GM12875 (cell line): Measurements from ENCODE around the gene NCKAP5.

Experiments used
- H3K4me3 ChIP-seq: one replicate; pipeline ENCODE4 v1.5.1; 2011; ENCODE audit warnings: low read depth, low read length, control low read depth
- CTCF ChIP-seq: IDR thresholded peaks from 2 replicates; pipeline ENCODE4 v1.5.1; 2011; ENCODE audit warnings: low read depth, mild to moderate bottlenecking, control low read depth, inconsistent platforms, low read length, moderate library complexity, borderline replicate concordance; ENCODE audit not compliant: insufficient read depth

Gene NCKAP5

GRCh38 chr2:132783883-132784282 lies 784.4 kb downstream of the NCKAP5 start:
- no peak overlapping the region for H3K4me3 ChIP-seq
- no peak for TF ChIP-seq CTCF

GRCh38 chr2:132782176-132782783 lies 786.0 kb downstream of the NCKAP5 start:
- no peak overlapping the region for H3K4me3 ChIP-seq
- no peak for TF ChIP-seq CTCF

GRCh38 chr2:132780651-132781050 lies 787.6 kb downstream of the NCKAP5 start:
- TF ChIP-seq CTCF, result no peak
- H3K4me3 ChIP-seq, result no peak overlapping the region

GRCh38 chr2:132779206-132779721 lies 789.0 kb downstream of the NCKAP5 start:
- H3K4me3 ChIP-seq, result no peak overlapping the region
- no peak for TF ChIP-seq CTCF

- TF ChIP-seq CTCF, result no peak
- H3K4me3 ChIP-seq, result no peak overlapping the region
Measured at GRCh38 chr2:132776287-132776686, 792.0 kb downstream of the NCKAP5 start.

- TF ChIP-seq CTCF, result no peak
- no peak overlapping the region for H3K4me3 ChIP-seq
Measured at GRCh38 chr2:132774189-132774588, 794.1 kb downstream of the NCKAP5 start.

- TF ChIP-seq CTCF, result no peak
- no peak overlapping the region for H3K4me3 ChIP-seq
Measured at GRCh38 chr2:132773331-132773730, 794.9 kb downstream of the NCKAP5 start.
